HepG2 (cell line): ENCODE results near the gene TMEM250. TPM values are rescaled to one million over a fixed set of nuclear protein-coding genes. Genes with fewer than 3 reads are reported as not detected.

ENCODE experiments used
- ATF4 ChIP-seq, 2 experiments: fragments of 450-650 bp in 1 of 2; sonication (generic) in 1 of 2; formaldehyde crosslinking; IDR thresholded peaks; 2 replicates each; pipeline versions ENCODE4 v1.5.0 to v1.8.0; 2020 to 2022; ENCODE audit warnings: mild to moderate bottlenecking in 1 of 2, missing genetic modification reagents in 1 of 2
- DZIP1 ChIP-seq: sonication (generic); formaldehyde crosslinking; IDR thresholded peaks from 2 replicates; pipeline ENCODE4 v1.5.0; 2020; ENCODE audit warnings: mild to moderate bottlenecking, missing genetic modification reagents
- GRHL1 ChIP-seq: sonication (generic); formaldehyde crosslinking; conservative IDR thresholded peaks from 2 replicates; pipeline ENCODE4 v1.8.0; 2022; ENCODE audit warnings: missing genetic modification reagents
- HNRNPK ChIP-seq: fragments of 200-400 bp; formaldehyde crosslinking; IDR thresholded peaks from 2 replicates; pipeline ENCODE4 v1.6.1; 2018; ENCODE audit warnings: low read length, low read depth, moderate library complexity, mild to moderate bottlenecking; ENCODE audit not compliant: poor library complexity, severe bottlenecking
- MEF2D ChIP-seq: sonication (generic); formaldehyde crosslinking; IDR thresholded peaks from 2 replicates; pipeline ENCODE4 v1.5.1; 2020; ENCODE audit warnings: mild to moderate bottlenecking, missing genetic modification reagents
- MYC ChIP-seq: sonication (generic); formaldehyde crosslinking; IDR thresholded peaks from 2 replicates; pipeline ENCODE4 v1.9.0; 2021; ENCODE audit warnings: missing genetic modification reagents, borderline replicate concordance
- TBX2 ChIP-seq: sonication (generic); formaldehyde crosslinking; IDR thresholded peaks from 2 replicates; pipeline ENCODE4 v1.5.0; 2020; ENCODE audit warnings: missing genetic modification reagents, mild to moderate bottlenecking, borderline replicate concordance
- TEF ChIP-seq: sonication (generic); formaldehyde crosslinking; IDR thresholded peaks from 2 replicates; pipeline ENCODE4 v1.5.0; 2020; ENCODE audit warnings: missing genetic modification reagents
- TOPORS ChIP-seq: sonication (generic); formaldehyde crosslinking; IDR thresholded peaks from 2 replicates; pipeline ENCODE4 v1.8.0; 2023; ENCODE audit warnings: mild to moderate bottlenecking, missing genetic modification reagents
- TRIM24 ChIP-seq: sonication (generic); formaldehyde crosslinking; IDR thresholded peaks from 2 replicates; pipeline ENCODE4 v1.8.0; 2022; ENCODE audit warnings: mild to moderate bottlenecking, missing genetic modification reagents
- ZNF142 ChIP-seq: sonication (generic); formaldehyde crosslinking; IDR thresholded peaks from 2 replicates; pipeline ENCODE4 v1.4.0; 2020; ENCODE audit warnings: missing genetic modification reagents
- ZNF274 ChIP-seq: sonication (generic); formaldehyde crosslinking; IDR thresholded peaks from 2 replicates; pipeline ENCODE4 v1.5.1; 2020; ENCODE audit warnings: mild to moderate bottlenecking, missing genetic modification reagents
- ZNF784 ChIP-seq: sonication (generic); formaldehyde crosslinking; IDR thresholded peaks from 2 replicates; pipeline ENCODE4 v1.5.1; 2020; ENCODE audit warnings: missing genetic modification reagents, mild to moderate bottlenecking, borderline replicate concordance
- polyA plus RNA-seq, 8 experiments: library from polyadenylated mRNA; depleted of rRNA in 3 of 8; stranded (reverse) in 7 of 8; unstranded in 1 of 8; fragments of >200 nt; fragmentation: Illumina TruSeq in 4 of 8; extraction: Trizol in 4 of 8; gene quantifications; 2 replicates each; pipeline versions ENCODE4 v1.2.1 to v1.2.3, GENCODE V29; 2011 to 2016; ENCODE audit warnings: low read depth in 4 of 8, missing spikeins in 1 of 8, mixed read lengths in 1 of 8; ENCODE audit not compliant: insufficient read depth in 1 of 8
- total RNA-seq, 5 experiments: library from RNA; depleted of rRNA; stranded (reverse); fragments of >200 nt; fragmentation: Illumina TruSeq; extraction: Trizol; gene quantifications; 2 replicates each; pipeline ENCODE4 v1.2.3, GENCODE V29; 2016; ENCODE audit warnings: low read depth in 1 of 5

Gene TMEM250
- total and polyA plus RNA-seq, 2 of the 13 experiments (the other 11 are each of a cell fraction or from before 2014, with no cell fraction given) = 5.5 to 13.9 TPM

- TF ChIP-seq DZIP1 (CRISPR knock-in tag) (no peak), ATF4 (CRISPR knock-in tag; IDR thresholded peaks at IDR 0.05) (no peak), TEF (CRISPR knock-in tag) (no peak), MYC (CRISPR knock-in tag) (peak; percentile 87), TRIM24 (CRISPR knock-in tag) (no peak), GRHL1 (CRISPR knock-in tag) (no peak), ZNF274 (CRISPR knock-in tag) (no peak), TBX2 (0 out of 2 replicates have a peak, but pooled peaks have one; percentile 67), ZNF142 (CRISPR knock-in tag) (no peak), MEF2D (no peak), ZNF784 (CRISPR knock-in tag) (peak; percentile 61; the same call in 1 of the 2 replicates), TOPORS (CRISPR knock-in tag) (0 out of 2 replicates have a peak, but pooled peaks have one; percentile 58), HNRNPK (no peak)
Measured at GRCh38 chr9:136093995-136094881, 24.4 kb downstream of the TMEM250 start (continued).
